GM18861 (cell line): ENCODE results near the gene TP53TG5.

ENCODE experiments used
- ATAC-seq: cut with Tn5 transposase; IDR thresholded peaks from one replicate; pipeline ENCODE4 v1.9.1; 2021; ENCODE audit not compliant: unreplicated experiment

The TP53TG5 gene

DNA sequence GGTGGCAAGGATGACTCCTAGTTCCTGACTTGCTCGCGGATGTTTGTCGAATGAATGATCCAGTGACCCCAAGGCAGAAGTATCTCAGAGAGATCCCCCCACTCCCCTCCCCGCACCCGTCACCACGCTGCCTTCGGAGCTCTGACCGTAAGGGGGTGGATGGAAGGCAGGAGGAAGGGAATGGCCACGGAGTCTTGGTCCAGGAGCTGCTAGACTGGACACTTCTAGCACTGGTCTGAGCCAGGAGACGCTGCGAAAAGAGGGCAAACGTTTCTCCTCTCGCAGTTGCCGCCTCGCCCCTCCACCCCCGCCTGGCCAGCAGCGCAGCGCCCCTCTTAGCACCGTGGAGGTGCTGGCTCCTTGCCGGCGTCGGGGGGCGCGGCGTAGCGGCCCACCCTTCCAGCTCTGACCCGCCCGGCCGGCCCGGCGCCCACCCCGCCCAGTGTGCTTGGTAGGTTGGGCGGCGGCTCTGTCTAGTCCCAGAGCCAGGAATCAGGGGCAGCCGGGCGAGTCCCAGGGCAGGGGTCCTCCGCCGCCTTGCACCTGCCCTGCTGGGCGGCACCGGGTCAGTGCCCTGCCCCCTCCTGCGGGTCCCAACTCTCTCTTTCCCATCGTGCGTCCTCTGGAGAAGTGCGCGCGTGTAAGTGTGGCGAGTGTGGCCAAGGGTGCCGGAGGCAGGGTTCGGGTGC lies 27.6 kb upstream of the TP53TG5 start:
- ATAC-seq, result no peak

DNA sequence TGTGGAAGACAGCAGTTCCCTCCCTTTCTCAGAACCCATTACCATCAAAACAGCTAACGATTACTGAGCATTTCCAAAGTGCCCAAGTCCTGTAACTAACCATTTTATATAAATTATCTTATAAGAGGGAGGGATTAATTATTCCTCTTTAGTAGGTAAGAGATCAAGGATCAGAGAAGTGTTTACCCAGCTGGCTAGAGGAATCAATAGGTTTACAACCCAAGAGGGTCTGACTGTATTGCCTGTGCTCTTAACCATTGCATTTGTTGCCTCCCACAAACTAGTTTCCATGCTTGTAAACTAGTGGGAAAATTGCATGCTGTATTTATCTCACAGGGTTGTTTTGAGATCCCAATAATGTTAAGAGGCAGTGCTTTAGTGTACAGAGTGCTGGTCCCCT lies 26.3 kb upstream of the TP53TG5 start:
- ATAC-seq, result no peak

GRCh38 chr20:45402946-45403345 lies 24.8 kb upstream of the TP53TG5 start:
- no peak for ATAC-seq

DNA sequence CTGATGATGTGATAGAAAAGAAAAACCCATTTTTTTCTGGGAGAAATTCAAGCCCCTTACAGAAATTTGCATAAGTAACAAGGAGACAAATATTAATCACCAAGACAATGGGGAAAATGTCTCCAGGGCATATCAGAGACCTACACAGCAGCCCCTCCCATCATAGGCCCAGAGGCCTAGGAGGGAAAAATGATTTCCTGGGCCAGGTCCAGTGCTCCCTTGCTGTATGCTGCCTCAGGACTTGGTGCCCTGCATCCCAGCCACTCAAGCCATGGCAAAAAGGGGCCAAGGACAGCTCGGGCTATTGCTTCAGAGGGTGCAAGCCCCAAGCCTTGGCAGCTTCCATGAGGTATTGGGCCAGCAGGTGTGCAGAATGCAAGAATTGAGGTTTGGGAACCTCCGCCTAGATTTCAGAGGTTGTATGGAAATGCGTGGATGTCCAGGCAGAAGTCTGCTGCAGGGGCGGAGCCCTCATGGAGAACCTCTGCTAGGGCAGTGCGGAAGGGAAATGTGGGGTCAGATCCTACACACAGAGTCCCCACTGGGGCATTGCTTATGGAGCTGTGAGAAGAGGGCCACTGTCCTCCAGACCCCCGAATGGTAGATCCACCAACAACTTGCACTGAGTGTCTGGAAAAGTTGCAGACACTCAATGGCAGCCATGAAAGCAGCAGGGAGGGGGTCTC lies 22.4 kb upstream of the TP53TG5 start:
- no peak for ATAC-seq

GRCh38 chr20:45399018-45399417 lies 20.9 kb upstream of the TP53TG5 start:
- no peak for ATAC-seq

GRCh38 chr20:45395114-45395415 lies 16.9 kb upstream of the TP53TG5 start:
- no peak for ATAC-seq

DNA sequence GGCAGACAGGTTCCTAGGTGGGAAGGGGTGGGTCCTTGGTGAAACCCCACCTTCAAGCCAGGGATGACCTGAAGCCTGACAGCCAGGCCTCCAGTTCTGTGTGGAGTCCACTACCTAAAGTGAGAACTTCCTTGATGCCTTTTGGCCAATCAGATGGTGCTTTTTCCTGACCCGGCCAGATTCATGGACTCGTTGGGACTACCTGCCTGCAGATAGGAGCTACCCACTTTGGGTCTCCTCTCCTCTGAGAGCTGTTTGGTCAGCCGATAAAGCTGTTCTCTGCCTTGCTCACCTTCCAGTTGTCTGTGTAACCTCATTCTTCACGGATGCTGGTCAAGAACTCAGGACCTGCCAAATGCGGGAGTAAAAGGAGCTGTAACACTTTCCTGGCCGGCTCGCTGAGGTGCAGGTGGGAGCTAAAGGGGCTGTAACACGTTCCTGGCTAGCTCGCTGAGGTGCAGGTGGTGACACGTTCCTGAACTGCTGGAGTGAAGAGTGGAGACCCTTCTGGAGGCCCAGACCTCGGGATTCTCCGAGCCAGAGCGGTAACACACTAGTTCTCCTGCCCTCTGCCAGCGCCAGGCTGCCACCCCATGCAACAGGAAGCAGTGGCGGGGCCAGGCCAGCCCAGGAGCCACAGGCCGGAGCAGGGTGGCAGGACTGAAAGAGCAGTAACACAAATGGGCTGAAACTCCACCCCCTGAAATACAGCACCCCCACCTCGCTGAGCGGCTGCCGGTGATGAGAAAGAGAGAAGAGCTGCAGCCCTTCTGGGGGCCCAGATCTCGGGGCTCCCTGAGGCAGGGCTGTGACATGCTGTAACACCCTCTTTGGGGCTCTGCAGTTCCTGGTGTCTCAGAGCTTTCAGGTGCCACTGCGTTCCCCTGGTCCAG lies 16.3 kb upstream of the TP53TG5 start:
- no peak for ATAC-seq

- no peak for ATAC-seq
Observed at GRCh38 chr20:45392733-45393132, 14.6 kb upstream of the TP53TG5 start.

GRCh38 chr20:45391559-45391958 lies 13.4 kb upstream of the TP53TG5 start:
- ATAC-seq, result no peak

DNA sequence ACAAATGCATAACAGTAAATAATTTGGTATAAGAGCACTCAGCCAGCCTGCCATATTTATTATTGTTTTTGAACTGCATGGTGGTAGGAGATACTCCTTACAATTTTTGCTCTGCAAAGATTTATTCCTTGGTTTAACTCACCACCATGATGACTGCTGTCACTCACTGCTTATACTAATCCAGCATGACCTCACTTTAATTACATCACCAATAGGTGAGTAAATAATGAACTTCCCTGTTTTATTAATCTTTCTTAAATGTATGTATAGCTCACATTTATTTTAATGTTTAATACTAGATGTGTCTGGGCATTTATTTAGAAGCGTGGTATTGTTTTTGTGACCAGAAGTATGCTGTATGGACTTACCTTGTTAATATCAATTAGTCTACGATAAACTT lies 12.8 kb upstream of the TP53TG5 start:
- no peak for ATAC-seq

DNA sequence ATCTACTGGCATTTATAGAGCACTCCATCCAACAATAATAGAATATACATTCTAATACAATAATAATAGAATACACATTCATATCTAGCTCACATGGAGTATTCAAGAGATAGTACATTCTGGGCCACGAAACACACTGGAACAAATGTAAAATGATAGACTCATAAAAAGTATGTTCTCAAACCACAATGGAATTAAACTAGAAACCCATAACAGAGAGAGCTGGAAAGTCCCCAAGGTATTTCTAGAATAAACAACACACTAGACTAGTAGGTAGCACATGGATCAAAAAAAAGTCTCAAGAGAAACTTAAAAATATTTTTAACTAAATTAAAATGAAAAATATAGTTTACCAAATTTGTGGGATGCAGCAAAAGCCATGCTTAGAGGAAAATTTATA lies 9.1 kb upstream of the TP53TG5 start:
- no peak for ATAC-seq

GRCh38 chr20:45377269-45377668 lies 856 bp downstream of the TP53TG5 start:
- no peak for ATAC-seq

- no peak for ATAC-seq
Observed at GRCh38 chr20:45374966-45375365, 3.2 kb downstream of the TP53TG5 start.

GRCh38 chr20:45374101-45374467 lies 4.0 kb downstream of the TP53TG5 start:
- no peak for ATAC-seq

DNA sequence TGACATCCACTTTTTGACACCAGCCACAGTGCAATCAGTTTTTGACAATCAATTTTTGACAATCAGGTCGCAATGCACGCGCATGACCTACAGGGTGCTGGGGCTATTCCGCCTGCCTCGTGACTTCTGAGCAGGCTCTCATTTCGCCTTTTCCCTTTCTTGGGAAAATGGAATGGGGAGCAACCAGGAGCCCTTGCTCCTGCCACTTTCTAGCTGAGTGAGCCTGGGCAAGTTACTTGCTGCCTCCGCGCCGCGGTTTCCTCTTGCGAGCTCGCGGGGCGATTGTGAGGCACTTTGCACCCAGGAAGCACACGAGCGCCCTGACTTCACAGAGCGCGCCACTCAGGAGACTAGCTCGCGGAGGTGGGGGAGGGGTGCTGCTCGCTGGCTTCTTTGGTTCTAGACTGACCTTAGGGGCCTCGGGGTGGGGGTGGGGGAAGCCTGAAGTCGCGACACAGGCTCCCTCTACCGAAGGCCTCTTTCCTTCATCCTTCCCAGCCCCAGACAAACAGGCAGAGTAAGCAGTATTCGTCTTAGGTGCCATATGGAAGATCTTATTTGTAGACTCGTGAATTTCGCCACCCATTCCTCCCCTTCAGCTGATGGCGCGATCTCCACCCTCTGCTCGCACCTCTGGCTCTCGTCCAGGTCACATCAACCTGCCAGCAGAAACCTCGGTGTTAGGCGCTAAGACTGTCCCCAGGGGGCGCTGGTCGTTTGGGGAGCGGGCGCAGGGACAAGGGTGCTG lies 4.6 kb downstream of the TP53TG5 start:
- no peak for ATAC-seq

GRCh38 chr20:45372646-45373352 lies 5.3 kb downstream of the TP53TG5 start:
- ATAC-seq, result no peak

DNA sequence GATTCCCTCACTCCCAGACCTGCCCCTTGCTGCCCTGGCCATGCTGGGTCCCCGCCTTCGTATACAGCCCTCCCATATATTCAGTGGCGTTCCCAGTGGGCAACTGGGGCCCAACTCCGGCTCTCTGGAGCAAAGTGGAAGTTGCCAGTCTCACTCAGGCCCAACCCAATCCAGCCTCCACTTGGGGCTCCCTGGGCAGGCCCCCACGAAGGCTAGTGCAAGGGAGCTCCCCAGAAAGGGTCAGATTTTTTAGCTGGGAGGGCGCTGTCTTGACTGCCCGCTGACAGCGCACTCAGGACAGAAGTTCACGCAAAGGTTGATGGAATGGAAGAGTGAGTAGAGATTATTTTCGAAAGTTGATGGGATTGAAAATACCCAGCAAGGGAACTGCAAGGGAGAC lies 5.9 kb downstream of the TP53TG5 start:
- no peak for ATAC-seq

DNA sequence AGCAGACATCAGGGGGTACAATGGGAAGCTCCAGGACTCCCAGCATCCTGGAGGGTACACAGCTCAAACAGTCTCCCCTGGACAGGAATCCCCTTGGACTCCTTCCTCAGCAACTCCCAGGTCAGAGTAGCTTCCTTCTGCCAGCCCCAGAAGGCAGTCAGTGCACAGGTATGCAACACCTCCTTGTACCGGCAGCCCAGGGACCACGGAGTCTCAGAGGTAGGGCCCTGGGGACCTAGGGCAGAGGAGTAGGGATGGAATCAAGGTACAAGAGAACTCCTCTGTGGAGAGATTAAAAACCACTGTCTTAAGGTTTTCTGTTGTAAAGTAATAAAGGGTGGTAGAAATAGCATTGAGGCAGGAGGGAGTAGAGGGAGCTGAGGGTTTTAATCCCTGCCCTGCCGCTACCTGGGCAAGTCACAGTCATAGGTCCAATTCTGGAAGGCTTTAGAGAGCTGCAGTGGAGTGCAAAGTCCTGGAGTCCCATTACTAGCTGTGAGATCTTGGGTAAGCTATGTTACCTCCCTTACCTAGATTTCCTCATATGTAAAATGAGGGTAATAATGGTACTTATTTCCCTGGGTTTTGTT lies 7.5 kb downstream of the TP53TG5 start:
- no peak for ATAC-seq

DNA sequence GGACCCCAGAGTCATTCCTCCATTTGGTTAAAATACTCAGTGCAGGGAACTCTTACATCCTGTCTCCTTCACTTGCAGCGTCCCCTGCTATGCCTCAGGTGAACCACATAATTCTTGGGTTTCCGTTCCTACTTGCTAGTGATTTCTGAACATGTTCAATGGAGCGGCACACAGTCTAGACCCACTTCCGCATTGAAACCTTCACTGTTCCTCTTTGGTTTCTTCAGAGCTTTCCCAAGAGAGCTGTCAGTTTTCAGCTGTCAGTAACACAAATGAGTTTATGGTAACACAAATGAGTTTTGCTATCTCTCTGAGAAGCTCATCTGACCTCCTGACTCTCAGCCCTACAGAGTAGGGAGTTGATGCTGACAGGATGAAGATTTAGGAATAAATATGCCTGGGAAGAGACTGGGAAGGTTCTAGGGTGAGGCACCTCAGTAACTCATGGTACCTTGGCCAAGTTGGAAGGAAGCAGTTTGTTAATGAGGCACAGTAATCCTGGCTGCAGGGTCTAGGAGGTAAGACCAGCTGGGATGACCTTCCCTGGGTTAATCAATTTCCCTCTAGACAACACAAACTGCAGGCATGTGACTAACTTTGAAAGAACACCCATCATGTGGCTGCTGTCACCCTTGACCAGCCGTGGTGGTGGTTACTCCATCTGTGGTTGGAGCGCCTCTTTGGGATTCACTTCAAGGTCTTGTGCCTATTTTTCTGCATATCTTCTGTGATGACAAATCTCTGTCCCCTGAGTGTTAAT lies 9.7 kb downstream of the TP53TG5 start:
- peak; percentile 64 for ATAC-seq

GRCh38 chr20:45367126-45367525 lies 11.0 kb downstream of the TP53TG5 start:
- no peak for ATAC-seq
